GM11168 (cell line): ENCODE data around the gene GARRE1.
"Not testable (repeated sequence)": the region's sequence is repeated elsewhere in the genome, so short reads cannot be mapped to it uniquely, and the experiment has no call there.

Experiments used
- in situ Hi-C: fragments of 300-500 bp; cut with MboI; formaldehyde crosslinking; loops from one replicate; pipeline ENCODE4 v1.12.0; 2022; ENCODE audit warnings: low sequenced_read_pairs; ENCODE audit not compliant: unreplicated experiment

GARRE1 gene

DNA sequence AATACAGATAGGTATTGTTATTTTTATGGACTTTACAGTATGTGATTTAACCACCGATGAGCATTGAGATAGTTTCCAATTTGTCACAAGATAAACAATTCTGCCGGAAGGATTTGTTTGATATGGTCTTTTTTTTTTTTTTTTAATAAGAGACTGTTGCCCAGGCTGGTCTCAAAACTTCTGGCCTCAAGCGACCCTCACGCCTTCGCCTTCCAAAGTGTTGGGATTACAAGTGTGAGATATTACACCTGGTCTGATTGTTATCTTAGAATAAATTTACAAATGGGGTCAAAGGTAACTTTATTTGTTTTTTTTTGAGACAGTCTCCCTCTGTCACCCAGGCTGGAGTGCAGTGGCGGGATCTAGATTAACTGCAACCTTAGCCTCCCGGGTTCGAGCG is 1.2 kb downstream of the GARRE1 start:
- in situ Hi-C loops = no loop called here

DNA sequence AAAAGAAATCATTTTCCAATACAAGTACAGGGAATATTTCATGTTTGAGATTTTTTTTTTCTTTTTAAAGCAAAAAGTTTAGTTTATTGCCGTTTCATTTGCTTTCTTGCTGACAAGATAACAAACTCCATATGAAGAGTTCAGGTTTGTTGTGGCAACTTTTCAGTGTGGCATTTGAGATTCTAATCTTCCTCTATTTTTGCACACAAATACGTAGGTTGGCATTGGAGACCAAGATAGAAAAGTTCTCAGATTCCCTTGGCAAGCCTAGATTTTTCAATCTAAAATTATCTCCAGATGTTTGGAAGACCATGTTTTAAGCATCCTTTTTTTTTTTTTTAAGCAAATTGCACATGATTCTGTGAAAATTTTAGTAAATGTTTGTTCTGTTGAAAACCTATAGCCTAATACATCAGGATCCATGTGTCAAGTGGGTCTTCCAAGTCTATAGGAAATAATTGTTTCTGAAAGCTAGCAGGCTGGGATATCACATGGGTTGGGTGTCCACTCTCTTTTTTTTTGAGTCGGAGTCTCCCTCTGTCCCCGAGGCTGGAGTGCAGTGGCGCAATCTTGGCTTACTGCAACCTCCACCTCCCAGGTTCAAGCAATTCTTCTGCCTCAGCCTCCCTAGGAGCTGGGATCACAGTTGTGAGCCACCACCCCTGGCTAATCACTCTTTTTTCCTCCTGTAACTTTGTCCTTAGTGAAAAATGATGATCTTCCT is 2.6 kb downstream of the GARRE1 start:
- in situ Hi-C loops = no loop called here

DNA sequence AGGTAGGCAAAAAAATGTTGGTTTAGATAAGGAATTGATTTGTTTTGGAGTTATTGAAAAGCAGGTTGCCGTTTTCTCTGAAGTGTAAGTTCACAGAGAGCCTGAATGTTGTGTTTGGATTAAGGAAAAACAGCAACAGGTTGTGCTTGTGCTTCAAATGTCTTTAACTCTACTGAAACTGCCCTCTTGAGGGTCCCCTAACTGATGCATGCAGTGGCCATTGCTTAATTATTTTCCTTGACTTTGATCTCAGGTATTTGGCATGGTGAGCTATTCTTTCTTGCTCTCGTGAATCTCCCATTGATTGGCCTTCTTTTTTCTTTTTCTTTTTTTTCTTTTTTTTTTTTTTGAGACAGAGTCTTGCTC is 3.2 kb downstream of the GARRE1 start:
- in situ Hi-C loops = no loop called here

DNA sequence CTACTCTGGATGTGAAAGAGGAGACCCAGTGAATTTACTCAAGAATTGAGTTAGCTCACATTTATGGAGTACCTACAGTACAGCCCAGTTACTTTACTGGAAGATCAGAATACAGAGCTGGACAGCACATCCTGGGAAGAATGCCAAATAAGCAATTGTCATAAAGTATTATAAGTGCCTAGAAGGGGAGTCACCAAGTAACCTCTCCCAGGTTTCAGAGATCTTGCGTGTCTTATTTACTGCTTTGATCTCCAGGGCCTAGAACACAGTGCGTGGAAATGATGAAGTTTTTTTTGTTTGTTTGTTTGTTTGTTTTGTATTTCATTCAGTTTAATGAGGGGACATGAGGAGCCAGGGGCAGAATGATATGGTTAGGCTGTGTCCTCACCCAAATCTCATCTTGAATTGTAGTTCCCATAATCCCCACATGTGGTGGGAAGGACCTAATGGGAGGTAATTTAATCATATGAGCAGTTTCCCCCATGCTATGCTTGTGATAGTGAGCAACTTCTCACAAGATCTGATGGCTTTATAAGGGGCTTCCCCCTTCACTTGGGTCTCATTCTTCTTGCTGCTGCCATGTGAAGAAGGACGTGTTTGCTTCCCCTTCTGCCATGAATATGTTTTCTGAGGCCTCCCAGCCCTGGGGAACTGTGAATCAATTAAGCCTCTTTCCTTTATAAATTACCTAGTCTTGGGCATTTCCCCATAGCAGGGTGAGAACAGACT is 5.2 kb downstream of the GARRE1 start:
- in situ Hi-C loops = no loop called here

DNA sequence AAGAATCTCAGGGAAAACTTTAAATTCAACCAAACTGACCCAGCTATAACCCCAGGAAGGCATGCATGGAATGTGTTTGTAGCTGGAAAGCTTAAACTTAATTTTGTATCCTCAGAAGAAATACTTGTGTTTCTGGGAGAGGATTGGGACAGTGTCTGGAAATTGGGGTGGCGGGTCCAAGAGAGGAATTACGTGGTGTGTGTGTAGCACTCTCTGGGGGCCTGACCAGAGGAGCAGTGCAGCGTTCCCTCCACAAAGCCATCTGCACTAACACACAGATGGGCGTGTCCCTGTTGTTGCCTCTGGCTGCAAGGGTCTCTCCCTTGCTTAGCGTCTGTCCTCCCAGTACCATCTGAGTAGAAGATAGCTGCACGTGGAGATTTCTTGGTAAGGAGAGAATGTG is 6.4 kb downstream of the GARRE1 start:
- in situ Hi-C loops = no loop called here

DNA sequence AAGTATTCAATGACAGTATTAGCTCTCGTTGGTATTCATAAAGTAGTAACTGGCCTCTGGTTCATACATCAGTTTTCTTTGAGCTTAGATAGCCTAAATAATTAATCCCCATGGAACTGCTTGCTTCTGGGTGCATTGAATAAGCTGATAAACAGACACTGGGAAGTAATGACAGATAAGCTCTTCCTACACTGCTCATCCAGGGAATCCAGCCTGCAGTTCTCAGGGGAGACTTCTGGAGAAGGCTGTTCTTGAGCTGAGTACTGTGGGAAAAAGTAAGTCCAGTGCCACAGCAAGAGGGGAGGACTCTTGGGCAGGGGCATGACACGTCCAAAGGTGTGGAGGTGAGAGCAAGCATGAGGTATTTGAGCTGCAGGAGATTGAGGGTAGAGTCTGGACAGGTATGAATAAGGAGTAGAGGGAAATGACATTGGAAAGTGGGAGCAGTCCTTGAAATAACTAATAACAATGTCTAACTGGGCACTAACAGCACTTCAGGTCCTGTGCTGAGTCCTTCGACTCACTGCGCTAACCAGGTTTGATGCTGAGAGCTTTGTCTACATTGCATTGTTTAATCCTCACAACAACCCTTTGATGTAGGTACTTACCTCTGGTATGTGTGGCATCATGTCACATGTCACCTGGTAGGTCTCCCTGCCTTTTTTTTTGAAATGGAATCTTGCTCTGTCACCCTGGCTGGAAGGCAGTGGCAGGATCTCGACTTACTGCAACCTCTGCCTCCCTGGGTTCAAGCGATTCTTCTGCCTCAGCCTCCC is 7.2 kb downstream of the GARRE1 start:
- in situ Hi-C loops = no loop called here

DNA sequence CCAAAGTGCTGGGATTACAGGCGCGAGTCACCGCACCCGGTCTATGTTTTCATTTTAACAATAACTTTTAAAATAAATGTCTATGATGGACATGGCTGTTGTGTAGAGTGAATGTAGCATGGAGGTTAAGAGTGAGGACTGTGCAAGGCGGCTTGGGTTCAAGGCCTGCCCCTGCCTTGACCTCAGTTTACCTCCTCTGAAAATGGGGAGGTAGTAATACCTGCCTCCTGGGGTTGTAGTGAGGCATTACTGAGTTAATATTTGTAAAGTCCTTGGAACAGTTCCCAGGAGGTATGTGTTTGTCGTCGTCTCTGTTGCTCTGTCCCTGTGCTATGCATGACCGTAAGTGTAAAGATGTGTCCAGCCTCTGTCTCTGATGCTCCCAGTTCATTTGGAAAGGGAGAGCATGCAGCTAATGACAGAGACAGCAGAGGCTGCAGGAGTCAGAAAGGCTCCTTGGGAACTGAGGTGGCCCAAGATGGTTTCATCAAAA is 9.4 kb downstream of the GARRE1 start:
- in situ Hi-C loops = no loop called here

DNA sequence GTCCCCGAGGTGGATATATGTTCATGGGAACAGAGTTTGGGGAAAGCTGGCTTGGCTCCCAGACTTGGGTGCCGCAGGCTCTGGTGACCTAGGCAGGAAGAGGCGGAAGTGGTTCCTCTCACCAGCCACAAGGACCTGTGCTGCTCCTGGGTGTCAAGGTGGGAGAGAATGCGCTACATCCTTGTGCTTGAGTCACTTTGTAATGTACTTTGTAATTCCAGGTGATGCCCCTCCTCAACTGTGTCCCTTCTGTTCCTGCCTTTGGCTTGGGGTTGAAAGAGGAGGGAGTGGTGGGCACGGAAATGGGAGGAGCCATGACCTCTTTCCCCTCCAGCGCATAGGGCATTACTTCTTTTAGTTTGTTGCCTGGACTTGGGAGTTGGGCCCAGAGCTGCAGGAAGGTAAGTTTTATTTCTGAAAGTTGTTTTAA is 10.9 kb downstream of the GARRE1 start:
- in situ Hi-C loops = no loop called here

DNA sequence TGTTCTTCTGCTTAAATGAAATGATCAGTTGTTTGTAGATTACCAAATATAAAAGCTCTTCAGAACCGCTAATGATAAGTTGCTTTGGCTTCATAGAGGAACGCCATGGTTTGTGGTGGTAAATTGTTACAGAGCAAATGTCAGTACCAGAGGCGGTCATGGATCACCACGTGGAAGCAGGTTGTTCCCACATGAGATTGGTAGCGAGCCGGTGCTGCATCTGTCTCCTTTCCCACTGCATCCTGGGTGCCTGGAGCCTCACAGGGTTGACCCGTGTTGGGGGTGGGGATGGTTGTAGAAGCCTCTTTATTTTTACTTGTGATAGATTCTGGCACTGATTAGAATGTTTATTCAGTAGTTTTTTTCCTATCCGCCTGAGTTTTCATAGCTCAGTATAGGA is 14.7 kb downstream of the GARRE1 start:
- in situ Hi-C loops = no loop called here

DNA sequence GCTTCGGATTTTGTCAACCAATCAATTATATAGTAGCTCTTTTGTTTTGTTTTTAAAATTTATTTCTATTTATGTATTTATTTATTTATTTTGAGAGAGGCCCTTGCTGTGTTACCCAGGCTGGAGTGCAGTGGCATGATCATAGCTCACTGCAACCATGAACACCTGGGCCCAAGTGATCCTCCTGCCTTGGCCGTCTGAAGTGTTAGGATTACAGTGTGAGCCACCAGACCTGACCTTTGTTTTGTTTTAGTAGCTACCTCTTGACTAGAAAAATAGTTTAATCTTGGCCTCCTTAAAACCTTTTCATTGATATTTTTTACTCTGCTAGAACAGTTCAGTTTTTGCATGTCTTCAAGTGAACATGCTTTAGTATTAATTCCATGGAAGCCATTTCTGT is 15.1 kb downstream of the GARRE1 start:
- in situ Hi-C loops = no loop called here

DNA sequence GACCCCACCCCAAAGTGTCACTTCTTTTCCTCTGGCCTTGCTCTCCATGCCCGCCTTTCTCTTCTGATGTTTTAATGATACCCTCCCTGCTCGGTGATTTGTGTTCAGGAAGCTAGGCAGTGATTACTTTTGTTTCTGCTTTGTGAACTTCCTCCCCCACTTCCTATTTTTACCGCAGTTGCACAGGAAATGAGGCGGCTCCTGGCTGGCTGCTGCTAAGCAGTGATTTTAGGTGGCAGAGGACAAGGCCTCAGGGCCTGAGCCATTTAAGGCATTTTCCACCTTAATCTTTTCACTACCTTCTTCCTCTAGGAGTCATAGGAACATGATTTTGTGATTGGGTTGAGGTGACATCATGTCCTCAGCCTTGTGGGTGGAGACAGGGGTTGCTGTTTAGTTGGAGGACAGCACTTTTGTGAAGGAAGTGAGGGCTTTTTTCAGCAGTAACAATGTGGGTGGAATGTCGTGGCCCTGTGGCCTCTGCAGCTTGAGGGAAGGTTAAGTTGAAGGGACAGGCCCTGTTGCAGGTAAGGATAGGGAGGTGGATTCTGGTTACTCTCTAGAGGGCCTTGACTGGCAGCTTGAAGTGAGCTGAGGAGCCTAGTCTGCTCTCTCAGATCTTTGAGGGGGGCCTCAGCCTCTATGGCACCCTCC is 15.7 kb downstream of the GARRE1 start:
- in situ Hi-C loops = no loop called here

DNA sequence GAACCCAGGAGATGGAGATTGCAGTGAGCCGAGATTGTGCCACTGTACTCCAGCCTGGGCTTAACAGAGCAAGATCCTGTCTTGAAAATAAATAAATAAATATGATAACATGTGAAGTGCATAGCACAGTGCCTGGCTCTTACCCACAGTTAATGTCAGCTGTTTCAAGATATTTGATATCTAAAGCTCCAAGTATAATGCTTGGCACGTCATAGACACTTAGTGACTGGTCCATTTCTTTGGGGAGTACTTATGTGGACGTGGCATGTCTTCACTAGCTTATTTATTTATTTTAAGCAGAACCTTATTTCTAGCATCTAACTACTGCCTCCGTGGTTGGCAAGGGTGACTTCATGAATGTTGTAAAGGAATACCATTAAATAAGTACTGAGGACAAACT is 18.8 kb downstream of the GARRE1 start:
- in situ Hi-C loops = no loop called here

DNA sequence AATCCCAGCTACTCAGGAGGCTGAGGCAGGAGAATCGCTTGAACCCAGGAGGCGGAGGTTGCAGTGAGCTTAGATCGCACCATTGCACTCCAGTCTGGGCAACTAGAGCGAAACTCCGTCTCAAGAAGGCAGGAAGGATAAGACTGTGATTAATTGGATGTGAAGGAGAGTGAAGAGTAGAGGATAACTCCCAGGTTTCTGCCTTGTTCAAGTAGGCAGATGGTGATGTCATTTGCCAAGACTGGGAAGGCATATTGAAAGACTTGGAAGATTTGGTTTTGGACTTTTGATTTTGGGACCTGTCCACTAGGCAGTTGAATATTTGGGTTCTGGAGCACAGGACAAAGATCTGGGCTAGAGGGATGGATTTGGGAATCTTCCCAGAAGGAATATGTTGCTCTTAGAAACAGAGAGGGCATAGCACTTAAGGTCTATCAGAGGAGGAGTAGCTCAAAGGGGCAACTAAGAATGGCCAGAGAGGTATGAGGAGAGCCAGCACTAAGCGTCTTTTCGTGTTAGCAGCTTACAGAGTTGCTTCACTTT is 20.0 kb downstream of the GARRE1 start:
- in situ Hi-C loops = no loop called here

DNA sequence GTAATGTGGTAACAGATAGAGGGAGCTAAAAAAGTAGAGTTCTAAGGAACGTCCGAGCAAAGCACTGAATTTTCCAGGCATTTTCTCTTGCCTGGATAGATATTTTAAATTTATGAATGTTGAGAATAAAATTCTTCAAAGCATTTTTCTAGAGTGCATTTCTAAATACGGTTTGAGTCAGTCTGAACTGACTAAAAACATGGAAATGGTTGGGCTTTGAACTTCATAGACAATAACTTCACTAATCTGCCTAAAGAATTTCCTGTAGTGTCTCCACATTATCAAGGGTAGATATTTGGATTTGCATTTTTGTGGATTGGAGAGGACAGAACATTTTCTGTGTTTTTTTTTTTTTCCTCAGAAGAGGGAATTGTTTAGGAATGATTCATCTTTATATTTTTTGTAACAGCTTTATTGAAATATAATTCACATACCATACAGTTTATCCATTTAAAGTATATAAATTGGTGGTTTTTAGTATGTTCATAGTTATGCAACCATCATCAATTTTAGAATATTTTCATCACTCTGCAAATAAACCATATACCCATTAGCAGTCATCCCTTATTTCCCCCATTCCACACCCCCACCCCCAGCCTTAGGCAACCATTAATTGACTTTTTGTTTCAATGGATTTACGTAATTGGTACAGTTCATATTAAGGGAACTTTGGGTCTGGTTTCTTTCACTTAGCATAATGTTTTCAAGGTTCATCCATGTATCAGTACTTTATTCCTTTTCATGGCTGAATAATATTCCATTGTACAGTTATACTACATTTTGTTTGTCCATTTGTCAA is 20.7 kb downstream of the GARRE1 start:
- in situ Hi-C loops = no loop called here

DNA sequence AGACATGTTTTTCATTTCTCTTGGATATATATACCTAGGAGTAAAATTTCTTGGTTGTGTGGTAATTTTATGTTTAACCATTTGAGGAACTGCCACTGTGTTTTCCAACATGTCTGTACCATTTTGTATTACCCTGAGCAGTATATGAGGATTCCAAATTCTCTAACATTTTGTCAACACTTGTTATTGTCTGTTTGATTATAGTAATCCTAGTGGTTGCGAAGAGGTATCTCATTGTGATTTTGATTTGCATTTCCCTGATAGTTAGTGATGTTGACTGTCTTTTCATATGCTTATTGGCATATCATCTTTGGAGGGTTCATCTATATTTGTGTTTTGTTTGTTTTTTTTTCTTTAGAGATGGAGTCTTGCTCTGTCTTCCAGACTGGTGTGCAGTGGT is 21.4 kb downstream of the GARRE1 start:
- in situ Hi-C loops = no loop called here

DNA sequence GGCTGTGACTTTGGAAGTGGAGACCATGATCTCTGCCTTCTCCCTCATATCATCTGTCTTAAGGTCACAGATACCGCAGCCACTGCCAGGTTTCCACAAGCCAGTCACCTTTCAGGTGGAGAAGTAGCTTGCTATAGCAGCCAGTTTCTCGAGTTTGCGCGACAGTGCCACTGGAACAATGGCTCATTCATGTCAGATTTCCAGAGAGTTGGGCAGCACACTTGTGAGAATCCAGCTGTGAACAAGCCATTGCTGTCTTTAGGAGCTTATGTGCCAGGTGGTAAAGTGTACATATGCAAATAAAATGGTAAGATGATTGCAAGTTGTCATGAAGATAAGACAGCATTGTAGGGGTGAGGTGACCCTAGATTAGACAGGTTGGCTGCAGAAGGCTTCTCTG is 22.3 kb downstream of the GARRE1 start:
- in situ Hi-C loops = no loop called here

DNA sequence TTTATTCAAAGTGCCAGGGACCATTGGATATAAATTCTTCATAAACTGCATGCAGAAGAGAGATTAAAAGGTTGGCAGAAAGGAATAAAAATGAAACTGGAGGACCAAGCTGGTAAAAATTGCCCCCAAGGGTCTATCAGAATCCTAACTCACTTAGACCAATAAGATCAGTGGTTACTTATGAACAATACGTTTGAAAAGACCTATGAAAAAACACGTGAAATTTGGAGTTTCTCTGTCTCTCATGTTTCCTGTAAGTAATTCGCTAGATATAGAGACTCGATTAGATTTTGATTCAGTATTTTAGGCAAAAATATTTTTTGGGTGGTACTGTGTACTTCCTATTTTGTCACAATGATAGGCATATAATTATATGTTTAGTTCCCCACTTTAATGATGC is 22.9 kb downstream of the GARRE1 start:
- in situ Hi-C loops = no loop called here

DNA sequence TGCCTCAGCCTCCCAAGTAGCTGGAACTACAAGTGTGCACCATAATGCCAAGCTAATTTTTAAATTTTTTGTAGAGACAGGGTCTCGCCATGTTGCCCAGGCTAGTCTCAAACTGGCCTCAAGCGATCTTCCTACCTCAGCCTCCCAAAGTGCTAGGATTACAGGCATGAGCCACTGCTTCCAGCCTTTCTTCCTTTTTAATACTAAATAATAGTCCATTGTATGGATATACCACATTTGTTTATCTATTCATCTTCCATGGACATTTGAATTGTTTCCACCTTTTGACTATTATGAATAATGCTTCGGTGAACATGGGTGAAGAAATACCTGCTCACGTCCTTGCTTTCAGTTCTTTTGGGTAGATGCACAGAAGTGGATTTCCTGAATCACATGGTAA is 24.4 kb downstream of the GARRE1 start:
- in situ Hi-C loops = no loop called here

DNA sequence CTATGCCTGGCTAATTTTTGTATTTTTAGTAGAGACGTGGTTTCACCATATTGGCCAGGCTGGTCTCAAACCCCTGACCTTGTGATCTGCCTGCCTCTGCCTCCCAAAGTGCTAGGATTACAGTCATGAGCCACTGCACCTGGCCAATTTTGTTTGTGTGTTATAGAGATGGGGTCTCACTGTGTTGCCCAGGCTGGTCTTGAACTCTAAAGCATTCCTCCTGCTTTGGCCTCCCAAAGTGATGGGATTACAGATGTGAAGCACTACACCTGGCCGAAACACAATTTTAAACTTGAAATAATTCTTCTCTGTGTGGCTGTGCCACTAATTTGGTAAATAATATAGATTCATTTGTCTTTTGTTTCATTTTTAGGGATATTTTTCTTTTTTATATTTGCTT is 27.1 kb downstream of the GARRE1 start:
- in situ Hi-C loops = not testable (repeated sequence)
